Lung (tissue), 12 donors: ENCODE results near the gene SPSB1. TPM values are rescaled to one million over a fixed set of nuclear protein-coding genes. Genes with fewer than 3 reads are reported as not detected.

Experiments used
- ATAC-seq: fragments of 200-7000 bp; cut with Tn5 transposase; one replicate; pipeline ENCODE4 v1.9.1; 2020; ENCODE audit warnings: moderate number of reproducible peaks; ENCODE audit not compliant: insufficient read depth, low FRiP score
- DNase-seq, 3 donors: peaks; one replicate each; pipeline ENCODE4 v3.0.0-alpha.2; 2013 to 2017
- H3K27ac ChIP-seq, 2 donors: one replicate each; pipeline ENCODE4 v1.5.1; 2013; ENCODE audit warnings: mild to moderate bottlenecking in 2 of 2, moderate library complexity in 2 of 2, control low read depth in 1 of 2, inconsistent platforms in 1 of 2, low read depth in 1 of 2, low read length in 1 of 2
- H3K27me3 ChIP-seq, 3 donors: one replicate each; pipeline ENCODE4 v1.5.1; 2013; ENCODE audit warnings: low read length in 2 of 3; ENCODE audit not compliant: control insufficient read depth in 3 of 3, insufficient read depth in 3 of 3
- H3K36me3 ChIP-seq, 4 donors: one replicate each; pipeline ENCODE4 v1.5.1; 2013; ENCODE audit warnings: low read length in 4 of 4, mild to moderate bottlenecking in 1 of 4, moderate library complexity in 1 of 4; ENCODE audit not compliant: control insufficient read depth in 4 of 4, insufficient read depth in 4 of 4
- H3K4me1 ChIP-seq, 5 donors: one replicate each; pipeline ENCODE4 v1.5.1; 2013; ENCODE audit warnings: low read length in 5 of 5, mild to moderate bottlenecking in 2 of 5, moderate library complexity in 1 of 5; ENCODE audit not compliant: control insufficient read depth in 5 of 5, insufficient read depth in 5 of 5
- H3K4me3 ChIP-seq: one replicate; pipeline ENCODE4 v1.5.1; 2013; ENCODE audit warnings: mild to moderate bottlenecking, control low read depth, moderate library complexity
- H3K9ac ChIP-seq, 2 donors: one replicate each; pipeline ENCODE4 v1.5.1; 2013; ENCODE audit warnings: low read length in 2 of 2, control low read depth in 1 of 2; ENCODE audit not compliant: insufficient read depth in 1 of 2
- H3K9me3 ChIP-seq, 4 donors: one replicate each; pipeline ENCODE4 v1.5.1; 2013; ENCODE audit warnings: low read length in 3 of 4, mild to moderate bottlenecking in 1 of 4, moderate library complexity in 1 of 4; ENCODE audit not compliant: control insufficient read depth in 4 of 4, insufficient read depth in 3 of 4
- WGBS, 2 donors: extraction: QIAGEN DNeasy Blood & Tissue Kit; methylation state at CpG; one replicate each; pipeline ENCODE4 v1.1.7; 2013; 5-methylcytosine and 5-hydroxymethylcytosine counted together
- polyA plus RNA-seq, 2 donors: library from polyadenylated mRNA; stranded (reverse); fragments of 200-250 nt; gene quantifications; one replicate each; pipeline ENCODE4 v1.2.1, GENCODE V29; 2013
- total RNA-seq, 2 donors: library from RNA; depleted of rRNA in 1 of 2; stranded (reverse); fragments of >200 nt in 1 of 2; gene quantifications; one replicate each; pipeline ENCODE4 v1.2.1, GENCODE V29; 2014 to 2021
- TF ChIP-seq, protein P1 (sequence below): IDR thresholded peaks from 2 replicates; pipeline ENCODE4 v1.5.1; 2012; ENCODE audit warnings: mild to moderate bottlenecking; ENCODE audit errors: control extremely low read depth, extremely low read depth
- donor health status: control.
- donor health status: control.
- donor health status: Bipolar disorder and iron deficiency.
- donor health status: healthy.
- donor health status: DM: yes; HTN: yes; CAD: no.

The SPSB1 gene
- total and polyA plus RNA-seq, 4 donors = 9.5 to 25.9 (median 21.6) TPM

DNA sequence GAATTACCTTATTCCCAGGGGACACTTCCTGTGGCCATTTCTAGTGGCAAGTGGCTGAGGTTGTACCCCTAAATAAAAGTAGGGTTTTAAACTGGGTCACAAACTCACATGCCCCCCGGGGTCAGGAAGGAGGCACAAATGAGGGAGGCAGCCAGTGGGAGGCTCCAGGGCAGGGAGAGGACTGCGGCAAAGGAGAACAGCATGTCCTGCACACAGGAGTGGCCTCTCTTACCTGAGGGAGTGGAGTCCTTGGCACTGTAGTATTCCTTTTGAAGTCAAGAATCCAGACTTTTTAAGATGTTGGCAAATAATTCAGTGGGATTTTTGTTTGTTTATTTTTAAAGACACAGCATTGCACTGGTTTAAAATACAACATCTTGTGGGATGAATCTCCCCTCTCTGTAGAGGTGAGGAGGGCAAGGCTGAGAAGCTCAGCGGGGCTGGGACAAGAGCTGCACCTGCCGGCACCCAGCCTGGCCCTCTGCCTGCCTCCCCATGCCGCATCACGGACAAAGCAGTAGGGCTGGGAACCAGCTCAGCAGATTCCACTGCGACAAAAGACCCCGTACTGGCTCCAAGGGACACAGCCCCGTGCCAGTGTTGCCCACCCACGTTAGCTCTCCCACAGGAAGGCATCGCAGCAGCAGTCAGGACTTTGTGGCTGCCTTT, 22.2 kb downstream of the SPSB1 start:
- Histone ChIP-seq H3K27me3 (no peaks in the 10 kb centered on the region), H3K4me1 (peaks cover 0 to 17% (median 2%) of the 10 kb centered on the region in 5 donors), H3K9ac (no peak overlapping the region), H3K27ac (no peak overlapping the region), H3K4me3 (no peak overlapping the region), H3K36me3 (peaks cover 0 to 2% (median 0%) of the 10 kb centered on the region in 4 donors), H3K9me3 (no peaks in the 10 kb centered on the region)
- 79 to 87% methylated on average over 11 of the region's 11 CpGs for WGBS, 2 donors
- no peak for ATAC-seq
- no peak for DNase-seq
- TF ChIP-seq, protein P1, sequence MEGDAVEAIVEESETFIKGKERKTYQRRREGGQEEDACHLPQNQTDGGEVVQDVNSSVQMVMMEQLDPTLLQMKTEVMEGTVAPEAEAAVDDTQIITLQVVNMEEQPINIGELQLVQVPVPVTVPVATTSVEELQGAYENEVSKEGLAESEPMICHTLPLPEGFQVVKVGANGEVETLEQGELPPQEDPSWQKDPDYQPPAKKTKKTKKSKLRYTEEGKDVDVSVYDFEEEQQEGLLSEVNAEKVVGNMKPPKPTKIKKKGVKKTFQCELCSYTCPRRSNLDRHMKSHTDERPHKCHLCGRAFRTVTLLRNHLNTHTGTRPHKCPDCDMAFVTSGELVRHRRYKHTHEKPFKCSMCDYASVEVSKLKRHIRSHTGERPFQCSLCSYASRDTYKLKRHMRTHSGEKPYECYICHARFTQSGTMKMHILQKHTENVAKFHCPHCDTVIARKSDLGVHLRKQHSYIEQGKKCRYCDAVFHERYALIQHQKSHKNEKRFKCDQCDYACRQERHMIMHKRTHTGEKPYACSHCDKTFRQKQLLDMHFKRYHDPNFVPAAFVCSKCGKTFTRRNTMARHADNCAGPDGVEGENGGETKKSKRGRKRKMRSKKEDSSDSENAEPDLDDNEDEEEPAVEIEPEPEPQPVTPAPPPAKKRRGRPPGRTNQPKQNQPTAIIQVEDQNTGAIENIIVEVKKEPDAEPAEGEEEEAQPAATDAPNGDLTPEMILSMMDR = no peak

GRCh38 chr1:9315411-9316079, 22.9 kb downstream of the SPSB1 start:
- Histone ChIP-seq H3K9ac (no peak overlapping the region), H3K9me3 (no peaks in the 10 kb centered on the region), H3K4me3 (no peak overlapping the region), H3K36me3 (peaks cover 0 to 2% (median 0%) of the 10 kb centered on the region in 4 donors), H3K27me3 (no peaks in the 10 kb centered on the region), H3K27ac (no peak overlapping the region), H3K4me1 (peaks cover 0 to 20% (median 2%) of the 10 kb centered on the region in 5 donors)
- no peak for DNase-seq
- TF ChIP-seq, protein P1 = no peak
- WGBS, 2 donors = 59 to 67% methylated on average over 20 of the region's 20 CpGs
- no peak for ATAC-seq

DNA sequence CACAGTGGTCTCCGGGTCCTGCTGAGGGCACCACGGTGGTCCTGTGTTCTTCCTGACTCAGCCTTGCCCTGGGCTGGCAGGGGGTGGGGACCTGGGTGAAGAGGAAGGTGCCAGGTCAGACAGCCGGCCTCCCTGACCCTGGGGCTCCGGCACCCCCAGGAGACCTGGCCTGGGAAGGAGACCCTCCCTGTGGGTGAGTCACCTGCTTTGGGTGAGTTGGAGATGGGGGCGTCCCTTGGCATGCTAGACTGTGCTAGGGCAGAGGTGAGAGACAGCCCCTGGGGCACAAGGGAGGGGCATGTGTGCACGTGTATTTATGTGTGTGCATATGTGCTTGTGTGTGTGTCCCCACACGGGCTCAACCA, 23.4 kb downstream of the SPSB1 start:
- TF ChIP-seq, protein P1 = no peak
- H3K4me1 ChIP-seq = peaks cover 0 to 20% (median 2%) of the 10 kb centered on the region in 5 donors
- H3K4me3 ChIP-seq = no peak overlapping the region
- H3K9me3 ChIP-seq = no peaks in the 10 kb centered on the region
- H3K27me3 ChIP-seq = no peaks in the 10 kb centered on the region
- DNase-seq (no peak), ATAC-seq (no peak)
- H3K27ac ChIP-seq = no peak overlapping the region
- H3K9ac ChIP-seq = no peak overlapping the region
- 69 to 71% methylated on average over 7 of the region's 7 CpGs for WGBS, 2 donors
- peaks cover 0 to 2% (median 0%) of the 10 kb centered on the region in 4 donors for H3K36me3 ChIP-seq
